ENCODE results near the gene KANSL1L.
"Not testable (repeated sequence)": the region's sequence is repeated elsewhere in the genome, so short reads cannot be mapped to it uniquely, and the experiment has no call there.

Gene KANSL1L

DNA sequence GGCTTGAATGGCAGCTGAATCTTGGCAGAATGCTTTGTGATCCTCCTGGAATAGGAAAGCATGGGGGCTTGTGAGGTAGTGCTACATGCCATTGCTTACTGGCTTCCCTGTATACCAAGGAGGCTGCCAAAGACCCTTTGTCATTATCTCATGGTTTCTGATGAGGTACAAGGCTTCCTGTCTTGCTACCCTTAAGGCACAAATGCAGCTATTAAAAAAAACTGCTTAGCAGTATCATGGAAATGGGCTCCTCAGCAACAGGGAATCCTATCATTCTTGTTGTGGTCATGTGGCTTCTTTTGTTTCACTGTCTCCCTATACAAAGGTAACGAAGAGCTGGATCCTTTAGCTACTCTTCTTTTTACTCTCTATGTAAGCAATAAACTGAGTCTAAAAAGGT is 6.6 kb upstream of the KANSL1L start:
- DNase-seq = no peak

DNA sequence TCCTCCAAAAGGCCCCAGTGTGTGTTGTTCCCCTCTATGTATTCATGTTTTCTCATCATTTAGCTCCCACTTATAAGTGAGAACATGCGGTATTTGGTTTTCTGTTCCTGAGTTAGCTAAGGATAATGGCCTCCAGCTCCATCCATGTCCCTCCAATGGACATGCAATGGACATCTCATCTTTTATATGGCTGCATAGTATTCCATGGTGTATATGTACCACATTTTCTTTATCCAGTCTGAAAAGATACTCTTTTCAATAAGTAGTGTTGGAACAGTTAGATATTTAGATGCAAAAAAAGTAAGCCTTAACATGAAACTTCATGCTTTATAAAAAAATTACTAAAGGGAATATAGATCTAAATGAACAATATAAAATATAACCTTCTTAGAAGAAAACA is 5.9 kb upstream of the KANSL1L start:
- not testable (repeated sequence) for DNase-seq

DNA sequence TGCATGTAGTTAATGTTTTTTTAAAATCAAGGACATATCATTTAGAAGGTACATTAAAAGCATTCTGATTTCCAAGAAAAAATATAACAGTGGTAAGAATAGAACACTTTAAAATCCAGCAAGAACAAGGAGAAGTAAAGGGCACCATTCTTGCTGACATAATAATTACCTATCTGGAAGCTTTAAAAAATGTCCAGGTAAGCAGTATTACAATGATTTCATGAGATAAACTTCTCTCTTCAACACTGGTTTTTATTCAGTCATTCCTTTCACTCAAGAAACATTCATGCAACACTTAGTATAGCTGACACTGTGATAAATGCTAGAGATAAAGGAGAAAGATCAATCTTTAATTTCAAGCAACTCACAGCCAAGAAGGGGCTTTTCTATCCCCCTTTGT is 2.9 kb upstream of the KANSL1L start:
- DNase-seq = no peak

- DNase-seq = no peak
These were observed 988 bp upstream of the KANSL1L start for GRCh38 chr2:210172219-210172575.

GRCh38 chr2:210170446-210171303 is 534 bp downstream of the KANSL1L start:
- peak; percentile 95 to 98 for DNase-seq

DNA sequence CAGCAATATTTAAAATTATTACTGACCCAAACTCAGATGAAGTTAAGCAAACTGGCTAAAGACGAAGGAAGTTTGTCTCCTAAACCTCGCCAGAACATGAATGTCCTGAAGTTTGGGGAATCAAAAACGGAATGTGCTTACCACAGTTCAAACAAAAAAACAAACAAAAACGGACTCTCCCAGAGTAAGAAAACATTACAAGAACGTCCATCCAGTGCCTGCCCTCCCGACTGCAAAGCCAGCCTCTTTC is 1.1 kb downstream of the KANSL1L start:
- no peak for DNase-seq

- peak; percentile 88 for DNase-seq
These were observed 1.6 kb downstream of the KANSL1L start for GRCh38 chr2:210169516-210170195.

DNA sequence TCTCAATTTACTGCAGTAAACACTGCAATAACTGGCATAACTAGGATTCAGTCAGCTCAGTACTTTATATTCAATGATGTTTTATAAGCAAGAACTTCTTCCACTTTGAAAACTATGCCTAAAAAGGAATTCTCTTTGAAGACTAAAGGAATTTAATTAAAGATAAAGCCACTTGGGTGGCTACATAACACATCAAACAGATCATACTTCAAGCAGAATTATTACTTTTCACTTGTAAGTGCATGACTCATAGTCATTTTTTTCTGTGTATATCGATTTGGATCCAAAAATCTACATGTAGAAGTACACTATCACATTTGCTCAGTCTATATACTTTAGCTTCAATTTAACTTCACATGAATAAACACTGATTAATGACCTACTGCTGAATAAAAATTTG is 4.0 kb downstream of the KANSL1L start:
- no peak for DNase-seq

- peak; percentile 19 to 22 for DNase-seq
These were observed 8.6 kb downstream of the KANSL1L start for GRCh38 chr2:210162466-210163124.

- no peak for DNase-seq
These were observed 12.2 kb downstream of the KANSL1L start for GRCh38 chr2:210159059-210159458.

- DNase-seq = no peak
These were observed 13.0 kb downstream of the KANSL1L start for GRCh38 chr2:210158236-210158635.

DNA sequence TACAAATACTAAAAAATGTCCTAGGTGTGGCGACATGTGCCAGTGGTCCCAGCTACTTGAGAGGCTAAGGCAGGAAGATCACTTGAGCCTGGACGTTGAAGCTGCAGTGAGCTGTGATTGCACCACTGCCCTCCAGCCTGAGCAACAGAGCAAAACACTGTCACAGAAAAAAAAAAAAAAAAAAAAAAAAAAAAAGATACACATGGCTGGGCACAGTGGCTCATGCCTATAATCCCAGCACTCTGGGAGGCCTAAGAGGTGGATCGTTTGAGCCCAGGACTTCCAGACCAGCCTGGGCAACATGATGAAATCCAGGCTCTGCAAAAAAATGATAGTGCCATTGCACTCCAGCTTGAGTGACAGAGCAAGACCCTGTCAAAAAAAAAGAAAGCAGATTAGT is 13.7 kb downstream of the KANSL1L start:
- no peak for DNase-seq

DNA sequence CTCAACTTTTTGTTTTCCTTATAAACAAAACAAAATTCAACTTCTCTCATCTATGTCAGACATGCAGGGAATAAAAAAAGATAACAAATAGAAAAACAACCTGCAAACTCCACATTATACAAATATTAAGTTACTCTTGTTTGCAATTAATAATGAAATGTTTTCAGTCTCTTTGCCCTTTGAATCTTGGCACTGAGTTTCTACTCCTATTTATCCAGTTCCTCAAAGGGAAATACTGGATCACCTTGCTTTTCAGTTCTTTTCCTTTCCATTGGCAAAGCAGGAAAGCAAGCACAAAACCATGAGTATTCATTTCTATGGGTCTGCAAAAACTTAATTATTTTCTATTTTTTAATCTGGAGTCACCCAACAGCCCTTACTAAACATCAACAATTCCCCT is 23.6 kb downstream of the KANSL1L start:
- DNase-seq = no peak

DNA sequence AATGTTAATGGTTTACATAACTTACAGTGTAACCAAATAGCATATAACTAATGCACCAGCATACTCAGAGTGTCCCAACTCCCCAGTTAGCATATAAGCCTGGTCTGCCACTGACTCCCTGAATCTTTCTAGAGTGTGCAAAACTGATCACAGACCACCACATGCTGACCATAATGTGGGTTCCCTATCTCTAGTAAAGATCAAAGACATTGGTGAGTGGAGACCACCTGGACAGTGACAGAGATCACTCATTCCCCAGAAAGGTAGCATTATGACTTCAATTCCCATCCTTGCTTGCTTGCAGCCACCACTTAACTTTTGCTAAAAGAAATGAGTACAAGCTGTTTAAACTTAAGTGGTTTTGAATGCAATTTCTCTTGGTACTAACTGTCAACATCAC is 39.0 kb downstream of the KANSL1L start:
- no peak for DNase-seq

GRCh38 chr2:210128961-210129360 is 42.2 kb downstream of the KANSL1L start:
- DNase-seq = no peak

- DNase-seq = no peak
These were observed 57.5 kb downstream of the KANSL1L start for GRCh38 chr2:210113614-210114235.

- DNase-seq = no peak
These were observed 58.3 kb downstream of the KANSL1L start for GRCh38 chr2:210112871-210113270.

DNA sequence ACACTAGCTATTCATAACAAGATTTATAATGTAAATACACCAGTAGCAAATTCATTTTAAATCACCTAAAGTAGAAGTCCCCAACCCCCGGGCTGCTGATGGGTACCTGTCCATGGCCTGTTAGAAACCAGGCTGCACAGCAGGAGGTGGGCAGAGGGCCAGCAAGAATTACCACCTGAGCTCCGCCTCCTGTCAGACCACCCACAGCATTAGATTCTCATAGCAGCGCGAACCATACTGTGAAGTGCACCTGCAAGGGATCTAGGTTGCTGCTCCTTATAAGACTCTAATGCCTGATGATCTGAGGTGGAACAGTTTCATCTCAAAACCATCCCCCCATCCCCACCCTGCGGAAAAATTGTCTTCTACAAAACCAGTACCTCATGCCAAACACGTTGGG is 71.3 kb downstream of the KANSL1L start:
- no peak for DNase-seq

DNA sequence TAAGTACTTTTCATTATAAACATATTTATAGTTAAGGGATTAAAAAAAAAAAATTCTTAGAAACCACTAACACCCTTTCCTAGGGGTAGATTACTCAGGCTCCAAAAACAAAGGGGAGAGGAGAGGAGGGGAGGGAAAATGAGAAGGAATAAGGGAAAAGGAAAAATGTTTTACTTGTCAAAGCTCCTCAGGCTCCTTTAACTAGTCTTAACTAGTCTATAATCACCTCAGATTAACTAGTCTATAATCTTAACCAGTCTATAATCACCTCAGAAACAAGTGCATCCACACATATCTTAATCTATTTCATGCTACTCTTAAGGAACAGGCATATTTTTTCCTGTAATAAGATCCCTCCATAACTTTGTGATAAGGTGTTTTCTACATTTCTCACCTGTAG is 76.4 kb downstream of the KANSL1L start:
- no peak for DNase-seq

DNA sequence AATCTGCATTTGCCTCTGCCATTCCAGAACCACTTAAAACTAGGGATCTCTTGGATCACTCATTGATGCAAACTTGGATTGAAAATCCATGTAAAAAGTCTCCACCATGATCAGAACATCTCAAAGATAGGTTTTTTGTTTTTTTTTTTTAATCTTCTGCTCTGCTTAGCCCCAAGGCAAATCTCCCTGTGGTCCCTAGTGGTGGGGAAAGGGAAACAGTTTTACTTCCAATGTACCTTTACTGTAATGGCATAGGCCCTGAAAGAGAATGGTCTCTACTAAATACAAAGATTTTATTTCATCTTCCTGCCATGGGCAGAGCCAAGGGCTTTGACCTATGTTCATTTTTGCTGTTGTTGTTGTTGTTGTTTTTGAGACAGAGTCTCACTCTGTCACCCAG is 78.4 kb downstream of the KANSL1L start:
- no peak for DNase-seq

DNA sequence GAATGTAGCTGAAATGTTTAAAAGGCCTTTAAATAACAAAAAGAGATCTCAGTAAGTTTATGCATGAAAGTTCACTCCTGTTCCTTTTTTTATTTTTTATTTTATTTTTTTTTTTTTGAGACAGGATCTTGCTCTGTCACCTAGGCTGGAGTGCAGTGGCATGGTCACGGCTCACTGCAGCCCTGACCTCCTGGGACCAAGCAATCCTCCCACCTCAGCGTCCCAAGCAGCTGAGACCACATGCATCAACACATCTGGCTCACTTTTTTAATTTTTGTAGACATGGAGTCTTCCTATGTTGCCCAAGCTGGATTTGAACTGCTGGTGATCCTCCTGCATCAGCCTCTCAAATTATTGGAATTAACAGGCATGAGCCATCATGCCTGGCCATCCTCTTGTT is 84.3 kb downstream of the KANSL1L start:
- no peak for DNase-seq

DNA sequence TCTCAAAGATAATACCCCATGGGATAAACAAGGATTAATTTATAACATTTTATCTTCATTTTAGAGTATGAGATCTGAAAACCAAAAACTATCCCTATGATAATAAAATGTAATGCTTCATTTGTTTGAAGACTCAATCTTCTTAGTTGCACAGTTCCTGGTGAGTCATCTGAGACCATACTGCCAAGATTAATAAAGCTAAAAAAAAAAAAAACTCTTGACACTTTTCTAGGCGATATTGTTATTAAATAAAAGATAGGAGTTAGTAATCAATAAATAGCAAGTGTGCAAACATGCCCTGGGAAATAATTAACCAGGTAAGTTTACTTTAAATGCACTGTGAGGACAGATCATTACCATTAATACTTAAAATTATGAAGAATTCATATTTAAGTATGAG is 84.9 kb downstream of the KANSL1L start:
- DNase-seq = no peak

DNA sequence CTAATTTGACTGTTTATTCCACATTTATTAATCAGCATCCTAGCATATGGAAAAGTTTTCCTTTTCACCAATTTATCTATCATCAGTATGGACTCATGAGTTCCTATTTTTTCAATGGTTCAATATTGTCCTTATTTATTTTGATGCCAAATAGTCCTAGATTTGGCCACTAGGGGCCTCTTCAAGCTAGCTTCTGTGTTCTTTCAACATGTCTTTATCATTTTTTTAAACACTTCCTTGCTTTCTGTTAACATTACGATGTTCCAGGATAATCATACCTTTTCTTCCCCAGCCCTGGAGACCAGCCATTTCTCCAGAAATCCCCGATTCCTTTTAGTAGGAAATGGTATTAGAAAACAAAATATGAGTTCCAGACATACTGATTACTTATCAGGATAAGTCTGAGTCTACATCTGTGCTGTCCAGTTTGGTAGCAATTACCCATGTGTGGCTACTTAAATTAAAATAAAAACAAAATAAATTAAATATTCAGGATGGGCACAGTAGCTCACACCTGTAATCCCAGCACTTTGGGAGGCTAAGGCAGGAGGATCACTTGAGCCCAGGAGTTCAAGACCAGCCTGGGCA is 98.2 kb downstream of the KANSL1L start:
- DNase-seq = peak; percentile 22 to 48

DNA sequence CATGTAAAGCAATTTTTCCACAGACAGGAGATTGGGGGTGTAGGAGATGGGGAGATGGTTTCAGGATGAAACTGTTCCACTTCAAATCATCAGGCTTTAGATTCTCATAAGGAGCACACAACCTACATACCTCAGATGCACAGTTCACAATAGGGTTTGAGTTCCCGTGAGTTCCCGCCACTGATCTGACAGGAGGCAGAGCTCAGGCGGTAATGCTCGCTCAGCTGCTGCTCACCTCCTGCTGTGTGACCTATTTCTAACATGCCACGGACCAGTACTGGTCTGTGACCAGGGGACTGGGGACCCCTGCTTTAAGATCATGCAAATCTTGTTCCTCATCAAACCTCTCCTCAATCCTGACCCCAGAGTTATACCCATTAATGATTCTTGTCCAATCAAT is 98.7 kb downstream of the KANSL1L start:
- DNase-seq = no peak
